ENCODE data around the gene MYCT1.

Gene MYCT1

DNA sequence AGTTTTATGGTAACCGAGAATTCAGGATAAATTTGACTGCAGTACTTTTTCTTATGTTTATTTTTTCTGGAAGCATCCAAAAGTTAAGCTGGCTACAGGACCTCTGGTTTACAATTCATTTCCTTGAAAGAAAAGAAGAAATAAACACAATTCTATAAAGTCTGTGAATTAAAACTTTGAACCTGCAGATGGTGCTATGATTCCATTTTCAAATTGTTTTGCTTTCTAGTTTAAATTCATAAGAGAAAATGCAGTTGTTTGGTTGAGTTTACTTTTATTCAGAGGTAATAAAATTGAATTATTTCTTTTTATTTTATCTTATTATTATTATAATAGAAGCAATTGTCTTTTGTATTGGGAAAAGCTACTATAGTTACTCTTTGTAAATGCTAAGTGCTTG, 51.1 kb downstream of the MYCT1 start:
- WGBS, 2 experiments: 88% methylated on average over 1 of the region's 1 CpG; no CpG with 5 or more reads in 1 of the 2 experiments
- Histone ChIP-seq H3K27me3 (ENCODE audit: control insufficient read depth, insufficient read depth, low read length, poor library complexity, severe bottlenecking) (no peaks in the 10 kb centered on the region), H3K4me3 (ENCODE audit: insufficient read depth, low read depth, low read length) (no peak overlapping the region), H3K9me3 (ENCODE audit: control insufficient read depth, low read length) (no peaks in the 10 kb centered on the region), H3K4me1 (ENCODE audit: control insufficient read depth, insufficient read depth, low read length) (no peaks in the 10 kb centered on the region), H3K27ac (ENCODE audit: insufficient read depth, low read depth, low read length, poor library complexity, severe bottlenecking) (no peak overlapping the region), H3K36me3 (ENCODE audit: control insufficient read depth, insufficient read depth, low read length) (no peaks in the 10 kb centered on the region)

DNA sequence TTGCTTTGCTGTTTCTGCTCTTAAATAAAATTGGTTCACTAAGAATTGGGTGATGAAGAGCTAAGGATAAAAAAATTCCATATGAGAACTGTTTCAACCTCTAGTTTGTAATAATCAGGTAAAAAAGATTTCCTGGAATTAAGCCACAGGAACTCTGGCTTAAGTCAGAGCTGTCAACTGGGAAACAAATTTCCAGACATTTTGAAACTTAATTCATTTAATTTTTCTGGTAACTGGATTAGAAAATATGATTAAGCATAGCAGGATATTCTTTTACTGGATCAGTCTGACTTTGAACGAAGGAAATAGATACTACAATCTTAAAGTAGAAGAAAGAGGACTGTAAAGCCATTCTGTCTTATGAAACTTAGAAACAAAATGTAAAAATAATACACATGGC, 51.6 kb downstream of the MYCT1 start:
- Histone ChIP-seq H3K9me3 (ENCODE audit: control insufficient read depth, low read length) (no peaks in the 10 kb centered on the region), H3K4me3 (ENCODE audit: insufficient read depth, low read depth, low read length) (no peak overlapping the region), H3K4me1 (ENCODE audit: control insufficient read depth, insufficient read depth, low read length) (no peaks in the 10 kb centered on the region), H3K27ac (ENCODE audit: insufficient read depth, low read depth, low read length, poor library complexity, severe bottlenecking) (no peak overlapping the region), H3K36me3 (ENCODE audit: control insufficient read depth, insufficient read depth, low read length) (no peaks in the 10 kb centered on the region), H3K27me3 (ENCODE audit: control insufficient read depth, insufficient read depth, low read length, poor library complexity, severe bottlenecking) (no peaks in the 10 kb centered on the region)
- 100% methylated on average over 1 of the region's 1 CpG; no CpG with 5 or more reads in 1 of the 2 experiments for WGBS, 2 experiments

DNA sequence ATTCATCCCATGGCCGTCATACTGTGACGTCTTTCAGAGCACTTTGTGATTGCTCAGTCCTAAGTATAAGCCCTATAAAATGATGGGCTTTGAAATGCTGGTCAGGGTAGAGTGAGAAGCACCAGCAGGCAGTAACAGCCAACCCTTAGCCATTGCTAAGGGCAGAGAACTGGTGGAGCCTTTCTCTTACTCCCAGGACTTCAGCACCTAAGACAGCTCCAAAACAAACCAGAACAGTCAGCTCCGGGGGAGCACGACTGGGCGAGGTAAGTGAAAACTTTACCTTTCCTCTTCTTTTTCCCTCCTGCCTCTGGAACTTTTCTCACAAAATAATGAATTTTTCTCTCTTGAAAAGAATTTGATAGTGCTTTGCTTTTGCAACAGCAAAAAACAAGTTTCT, 53.0 kb downstream of the MYCT1 start, which contains the start of gene VIP:
VIP (plus strand) TSS at position 104 of the 400 bp plus-strand sequence. CDS start 1,381 bp downstream, outside the sequence.
- no peak within 1 kb of the TSS for H3K27ac ChIP-seq (ENCODE audit: insufficient read depth, low read depth, low read length, poor library complexity, severe bottlenecking)
- H3K4me3 ChIP-seq (ENCODE audit: insufficient read depth, low read depth, low read length): no peak within 1 kb of the TSS
- no peaks in the 10 kb centered on the region for H3K9me3 ChIP-seq (ENCODE audit: control insufficient read depth, low read length)
- H3K4me1 ChIP-seq (ENCODE audit: control insufficient read depth, insufficient read depth, low read length): no peaks in the 10 kb centered on the region
- no peaks in the 10 kb centered on the region for H3K27me3 ChIP-seq (ENCODE audit: control insufficient read depth, insufficient read depth, low read length, poor library complexity, severe bottlenecking)
- WGBS, 2 experiments: 17 to 19% methylated on average over 5 of the region's 5 CpGs
- no peaks in the 10 kb centered on the region for H3K36me3 ChIP-seq (ENCODE audit: control insufficient read depth, insufficient read depth, low read length)

DNA sequence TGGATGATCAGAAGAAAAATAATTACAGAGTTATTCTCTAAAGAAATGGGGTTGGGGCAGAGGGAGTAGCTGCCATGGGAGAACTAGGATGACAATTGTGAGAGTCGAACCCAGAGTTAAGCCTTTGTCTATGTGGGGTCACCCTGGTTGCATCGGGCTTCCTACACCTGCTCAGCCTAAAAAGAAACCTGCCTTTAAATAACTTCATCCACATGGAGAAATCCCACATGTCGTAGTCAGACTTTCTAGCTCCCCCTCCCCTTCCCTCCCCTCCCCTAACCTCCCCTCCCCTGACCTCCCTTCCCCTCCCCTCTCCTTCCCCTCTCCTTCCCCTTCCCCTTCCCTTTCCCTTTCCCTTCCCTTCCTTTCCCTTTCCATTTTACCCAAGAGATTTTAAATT, 67.6 kb downstream of the MYCT1 start:
- Histone ChIP-seq H3K4me3 (ENCODE audit: insufficient read depth, low read depth, low read length) (no peak overlapping the region), H3K36me3 (ENCODE audit: control insufficient read depth, insufficient read depth, low read length) (no peaks in the 10 kb centered on the region), H3K4me1 (ENCODE audit: control insufficient read depth, insufficient read depth, low read length) (no peaks in the 10 kb centered on the region), H3K27ac (ENCODE audit: insufficient read depth, low read depth, low read length, poor library complexity, severe bottlenecking) (no peak overlapping the region), H3K9me3 (ENCODE audit: control insufficient read depth, low read length) (no peaks in the 10 kb centered on the region), H3K27me3 (ENCODE audit: control insufficient read depth, insufficient read depth, low read length, poor library complexity, severe bottlenecking) (no peaks in the 10 kb centered on the region)
- 84 to 93% methylated on average over 2 to 3 of the region's 3 CpGs for WGBS, 2 experiments

DNA sequence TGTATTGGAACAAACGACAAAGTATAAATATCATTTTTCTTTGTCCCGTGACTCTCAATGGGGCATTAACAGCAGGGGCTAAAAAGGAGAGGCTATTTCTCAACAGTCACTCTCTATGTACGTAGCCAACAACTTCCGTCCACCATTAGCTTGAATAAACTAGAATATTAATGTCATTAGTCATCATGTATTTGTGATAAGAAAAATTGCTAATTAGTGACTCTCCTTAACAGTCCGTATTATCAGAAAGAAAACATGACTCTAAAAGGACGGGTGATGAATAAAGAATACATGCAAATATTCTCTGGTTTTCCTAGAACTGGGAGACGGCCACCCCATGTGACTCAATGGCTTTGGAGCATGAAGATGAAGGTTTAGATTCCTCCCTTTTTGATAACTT, 71.5 kb downstream of the MYCT1 start:
- WGBS, 2 experiments: 96 to 98% methylated on average over 5 to 7 of the region's 7 CpGs
- no peaks in the 10 kb centered on the region for H3K4me1 ChIP-seq (ENCODE audit: control insufficient read depth, insufficient read depth, low read length)
- H3K9me3 ChIP-seq (ENCODE audit: control insufficient read depth, low read length): no peaks in the 10 kb centered on the region
- no peaks in the 10 kb centered on the region for H3K36me3 ChIP-seq (ENCODE audit: control insufficient read depth, insufficient read depth, low read length)
- no peak overlapping the region for H3K4me3 ChIP-seq (ENCODE audit: insufficient read depth, low read depth, low read length)
- no peak overlapping the region for H3K27ac ChIP-seq (ENCODE audit: insufficient read depth, low read depth, low read length, poor library complexity, severe bottlenecking)
- H3K27me3 ChIP-seq (ENCODE audit: control insufficient read depth, insufficient read depth, low read length, poor library complexity, severe bottlenecking): no peaks in the 10 kb centered on the region

DNA sequence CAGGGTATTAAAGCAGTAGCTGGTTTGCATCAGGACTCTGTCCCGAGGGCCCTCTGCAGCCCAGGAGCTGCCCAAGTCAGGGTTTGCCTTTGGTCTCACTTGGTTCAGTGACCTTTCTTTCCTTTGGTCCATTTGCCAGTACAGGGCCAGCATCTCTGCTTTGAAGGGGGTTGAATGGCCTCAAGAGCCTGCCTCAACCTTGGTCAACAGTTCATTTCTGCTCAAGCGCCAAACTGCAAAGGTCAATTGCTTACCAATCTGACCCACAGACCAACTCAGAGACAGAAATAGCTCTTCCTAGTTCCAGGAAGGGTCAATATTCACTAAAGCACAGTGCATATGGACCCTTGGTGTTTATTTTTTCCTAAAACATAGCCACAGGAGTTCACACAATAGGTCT, 72.3 kb downstream of the MYCT1 start:
- H3K4me1 ChIP-seq (ENCODE audit: control insufficient read depth, insufficient read depth, low read length): no peaks in the 10 kb centered on the region
- no peaks in the 10 kb centered on the region for H3K36me3 ChIP-seq (ENCODE audit: control insufficient read depth, insufficient read depth, low read length)
- no peak overlapping the region for H3K4me3 ChIP-seq (ENCODE audit: insufficient read depth, low read depth, low read length)
- H3K9me3 ChIP-seq (ENCODE audit: control insufficient read depth, low read length): no peaks in the 10 kb centered on the region
- 91 to 95% methylated on average over 2 of the region's 2 CpGs for WGBS, 2 experiments
- no peaks in the 10 kb centered on the region for H3K27me3 ChIP-seq (ENCODE audit: control insufficient read depth, insufficient read depth, low read length, poor library complexity, severe bottlenecking)
- H3K27ac ChIP-seq (ENCODE audit: insufficient read depth, low read depth, low read length, poor library complexity, severe bottlenecking): no peak overlapping the region

DNA sequence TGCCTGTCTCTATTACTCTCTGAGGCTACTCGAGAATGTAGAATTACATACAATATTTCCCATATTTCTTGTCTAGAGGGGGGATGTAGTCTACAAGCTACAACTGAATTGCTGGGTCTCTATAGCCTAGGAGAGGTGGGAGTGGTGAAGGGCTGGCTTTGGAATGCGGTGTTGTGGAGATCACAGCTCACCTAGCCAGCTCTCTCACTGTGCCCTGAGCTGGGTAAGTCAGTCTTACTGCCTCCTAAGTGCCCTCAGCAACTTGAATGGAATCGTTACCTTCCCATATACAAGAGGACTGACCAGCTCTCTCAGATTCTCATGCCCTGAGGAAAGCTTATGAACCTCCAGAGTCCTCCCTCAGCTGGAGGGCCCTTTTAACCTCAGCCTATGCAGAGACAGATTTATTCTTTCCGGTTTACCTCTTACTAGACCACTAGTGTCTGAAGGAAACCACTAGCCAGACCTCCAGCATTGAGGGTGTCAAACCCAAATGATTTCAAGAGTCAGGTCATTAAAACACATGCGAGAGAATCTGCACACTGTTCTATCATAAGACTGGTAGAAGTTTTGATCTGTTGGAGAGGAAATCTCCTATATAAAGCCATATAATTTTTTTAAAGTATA, 73.5 kb downstream of the MYCT1 start:
- Histone ChIP-seq H3K27me3 (ENCODE audit: control insufficient read depth, insufficient read depth, low read length, poor library complexity, severe bottlenecking) (no peaks in the 10 kb centered on the region), H3K9me3 (ENCODE audit: control insufficient read depth, low read length) (no peaks in the 10 kb centered on the region), H3K4me3 (ENCODE audit: insufficient read depth, low read depth, low read length) (no peak overlapping the region), H3K4me1 (ENCODE audit: control insufficient read depth, insufficient read depth, low read length) (no peaks in the 10 kb centered on the region), H3K27ac (ENCODE audit: insufficient read depth, low read depth, low read length, poor library complexity, severe bottlenecking) (no peak overlapping the region), H3K36me3 (ENCODE audit: control insufficient read depth, insufficient read depth, low read length) (no peaks in the 10 kb centered on the region)
- 87 to 90% methylated on average over 3 to 4 of the region's 5 CpGs for WGBS, 2 experiments

Data from ectodermal cell (in vitro differentiated cells).